Bone marrow (tissue), 2 donors: ENCODE measurements around the gene PARL.
A peak's percentile ranks its signal among the peaks of the same experiment; 100 is the strongest.
"Not testable (repeated sequence)": the region's sequence is repeated elsewhere in the genome, so short reads cannot be mapped to it uniquely, and the experiment has no call there.

Experiments used
- DNase-seq, 2 donors: peaks; one replicate each; lab custom pipeline; 2025; lab: John Stamatoyannopoulos, UW

PARL gene

GRCh38 chr3:183784503-183784902 lies 100.2 kb downstream of the PARL start:
- not testable (repeated sequence) for DNase-seq

- DNase-seq = no peak
Measured at GRCh38 chr3:183782576-183783276, 102.0 kb downstream of the PARL start.

DNA sequence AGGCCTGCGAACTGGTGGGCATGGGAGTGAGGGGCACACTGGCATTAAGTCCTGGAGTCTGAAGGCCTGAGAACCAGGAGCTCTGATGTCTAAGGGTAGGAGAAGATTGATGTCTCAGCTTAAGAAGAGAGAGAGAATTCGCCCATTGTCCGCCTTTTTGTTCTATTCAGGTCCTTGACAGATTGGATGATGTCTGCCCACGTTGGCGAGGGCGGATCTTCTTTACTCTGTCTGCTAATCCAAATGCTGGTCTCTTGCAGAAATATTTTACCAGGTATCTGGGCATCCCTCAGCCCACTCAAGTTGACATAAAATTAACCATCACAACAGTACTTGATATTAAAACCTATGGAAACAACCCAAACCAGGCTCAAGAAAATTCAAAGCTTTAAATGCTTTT lies 103.4 kb downstream of the PARL start:
- DNase-seq = no peak

DNA sequence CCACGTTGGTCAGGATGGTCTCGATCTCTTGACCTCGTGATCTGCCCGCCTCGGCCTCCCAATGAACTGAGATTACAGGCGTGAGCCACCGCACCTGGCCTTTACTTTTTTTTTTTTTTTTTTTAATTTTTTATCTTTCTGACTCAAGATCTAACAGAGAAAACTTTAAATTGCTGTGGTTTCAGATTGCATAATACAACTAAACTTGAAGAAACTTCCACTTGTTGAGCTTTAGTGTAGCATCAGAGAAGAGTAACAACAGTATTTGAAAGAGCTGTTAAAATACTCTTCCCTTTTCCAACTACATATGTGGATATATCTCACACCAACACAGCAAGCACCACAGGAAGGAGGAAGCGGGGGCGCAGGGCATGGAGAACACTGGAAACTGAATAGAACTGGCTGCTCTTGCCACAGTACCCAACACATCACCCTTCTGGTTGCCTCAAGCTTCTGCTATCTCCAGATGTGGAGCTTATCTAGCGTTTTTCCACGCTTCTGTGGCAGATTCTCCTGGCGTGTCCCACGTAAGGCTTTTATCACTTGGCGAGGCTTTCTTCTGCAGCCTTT lies 104.7 kb downstream of the PARL start:
- peak; percentile 7 to 25 for DNase-seq
